Hematopoietic multipotent progenitor cell (in vitro differentiated cells): ENCODE measurements around the gene OR2H1. TPM values are rescaled to one million over a fixed set of nuclear protein-coding genes. Genes with fewer than 3 reads are reported as not detected.
"Not testable (repeated sequence)": the region's sequence is repeated elsewhere in the genome, so short reads cannot be mapped to it uniquely, and the experiment has no call there.

Source experiments
- DNase-seq, 3 donors: peaks; one replicate each; pipeline ENCODE4 v3.0.0-alpha.2; 2011 to 2015; ENCODE audit warnings: low read depth in 2 of 3, low spot score in 2 of 3
- total RNA-seq: library from RNA; depleted of rRNA; stranded (reverse); fragments of >200 nt; gene quantifications from one replicate; pipeline ENCODE4 v1.2.3, GENCODE V29; 2012

The OR2H1 gene
- not detected for total RNA-seq

DNA sequence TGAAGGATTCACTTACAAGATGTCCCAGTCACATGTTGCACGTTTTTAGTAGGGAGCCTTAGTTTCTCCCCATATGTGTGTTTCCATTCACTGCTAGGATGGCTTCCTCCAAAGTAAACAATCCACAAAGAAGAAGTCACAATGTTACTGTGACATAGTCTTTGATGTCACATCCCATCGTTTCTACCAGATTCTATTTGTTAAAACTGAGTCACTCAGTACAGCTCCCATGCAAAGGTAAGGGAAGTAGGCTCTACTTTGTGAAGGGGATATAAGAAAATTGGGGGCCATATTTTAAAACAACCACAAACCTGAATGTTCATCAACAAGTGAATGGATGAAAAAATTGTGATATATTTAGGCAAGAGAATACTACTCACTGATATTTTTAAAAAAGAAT, at the start of gene OR2H1, which contains the start of gene OR11A1:
OR2H1 (plus strand) TSS at position 185 of the 400 bp plus-strand sequence. CDS start 4,615 bp downstream, outside the sequence.
OR11A1 (minus strand) TSS at position 101 of the 400 bp plus-strand sequence. CDS start 29,430 bp downstream, outside the sequence.
- DNase-seq: no peak

- DNase-seq: peak in 1 of 3 donors; percentile 10
Measured at GRCh38 chr6:29414588-29414987, 42.4 kb upstream of the OR2H1 start, which contains the start of gene OR12D1. Gene OR12D1 (plus strand): TSS chr6:29414928.

DNA sequence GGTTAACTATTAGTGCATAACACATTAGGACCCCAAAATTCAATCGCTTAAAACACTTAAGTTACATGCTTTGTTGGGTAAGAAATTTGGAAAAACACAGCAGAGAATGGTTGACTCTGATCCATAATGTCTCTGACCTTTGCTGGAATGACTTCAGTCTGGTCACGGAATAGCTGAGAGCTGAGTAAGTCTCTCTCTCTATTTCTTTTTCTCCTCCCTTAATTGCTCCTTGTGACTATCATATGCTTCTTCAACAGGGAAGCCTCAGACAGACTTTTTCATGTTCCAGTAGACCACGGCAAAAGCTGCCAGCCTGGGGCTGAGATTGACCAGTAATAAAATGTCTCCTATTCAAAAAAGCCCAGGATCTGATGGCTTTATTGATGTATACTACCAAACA, 37.4 kb upstream of the OR2H1 start:
- no peak for DNase-seq

- no peak for DNase-seq
Measured at GRCh38 chr6:29424168-29424567, 32.8 kb upstream of the OR2H1 start.

GRCh38 chr6:29424575-29424974, 32.4 kb upstream of the OR2H1 start:
- no peak for DNase-seq

- DNase-seq: no peak
Measured at GRCh38 chr6:29425075-29425474, 31.9 kb upstream of the OR2H1 start.

GRCh38 chr6:29426654-29427053, 30.3 kb upstream of the OR2H1 start:
- DNase-seq: no peak

- DNase-seq: peak in 2 of 3 donors; percentile 21 to 41
Measured at GRCh38 chr6:29436730-29437129, 20.2 kb upstream of the OR2H1 start.

DNA sequence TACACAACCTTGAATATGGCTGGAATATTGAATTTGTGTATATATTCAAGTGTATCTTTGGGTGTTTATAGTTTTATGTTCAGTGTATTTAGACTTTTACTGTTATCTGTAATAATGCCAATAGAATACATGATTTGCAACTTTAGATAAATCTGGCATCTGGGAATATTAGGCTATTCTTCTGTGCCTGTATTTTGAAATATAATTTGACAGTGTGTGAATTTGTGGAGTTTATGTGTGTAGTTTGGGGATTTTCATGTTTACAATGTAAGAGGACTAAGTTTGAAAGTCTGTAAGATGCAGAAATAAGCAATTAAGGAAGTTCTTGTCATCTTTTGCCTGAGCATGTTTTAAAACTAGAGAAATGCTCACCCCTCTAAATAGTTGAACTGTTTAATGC, 17.9 kb upstream of the OR2H1 start, which contains the start of gene OR10C1:
OR10C1 (plus strand) TSS at position 301 of the 400 bp plus-strand sequence. CDS start 710 bp downstream, outside the sequence.
- DNase-seq: no peak

DNA sequence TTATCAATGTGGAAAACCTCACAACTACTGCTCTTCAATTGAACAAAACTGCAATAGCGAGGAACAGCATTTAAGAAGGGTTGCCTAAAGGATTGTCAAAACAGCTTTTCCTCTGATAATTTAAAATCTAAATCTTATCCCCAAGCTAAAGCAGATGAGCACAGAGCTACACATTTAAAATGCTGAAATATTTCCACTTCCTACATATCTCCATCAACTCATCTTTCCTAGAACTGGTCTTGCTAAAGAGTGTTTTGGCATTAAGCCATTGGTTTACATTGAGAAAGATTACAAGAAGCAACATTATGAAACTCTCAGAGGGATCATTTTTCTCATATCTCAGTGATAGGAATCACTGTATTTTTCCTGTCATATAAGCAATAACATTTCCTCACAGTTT, 14.2 kb upstream of the OR2H1 start:
- DNase-seq: no peak

DNA sequence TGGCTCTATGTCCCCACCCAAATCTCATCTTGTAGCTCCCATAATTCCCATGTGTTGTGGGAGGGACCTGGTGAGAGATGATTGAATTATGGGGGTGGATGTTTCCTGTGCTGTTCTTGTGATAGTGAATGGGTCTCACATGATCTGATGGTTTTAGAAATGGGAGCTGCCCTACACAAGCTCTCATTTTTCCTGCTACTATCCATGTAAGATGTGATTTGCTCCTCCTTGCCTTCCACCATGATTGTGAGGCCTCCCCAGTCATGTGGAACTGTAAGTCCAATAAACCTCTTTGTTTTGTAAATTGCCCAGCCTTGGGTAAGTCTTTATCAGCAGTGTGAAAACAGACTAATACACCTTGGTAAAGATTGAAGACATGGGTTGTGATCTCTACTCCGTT, 12.9 kb upstream of the OR2H1 start:
- DNase-seq: not testable (repeated sequence)

DNA sequence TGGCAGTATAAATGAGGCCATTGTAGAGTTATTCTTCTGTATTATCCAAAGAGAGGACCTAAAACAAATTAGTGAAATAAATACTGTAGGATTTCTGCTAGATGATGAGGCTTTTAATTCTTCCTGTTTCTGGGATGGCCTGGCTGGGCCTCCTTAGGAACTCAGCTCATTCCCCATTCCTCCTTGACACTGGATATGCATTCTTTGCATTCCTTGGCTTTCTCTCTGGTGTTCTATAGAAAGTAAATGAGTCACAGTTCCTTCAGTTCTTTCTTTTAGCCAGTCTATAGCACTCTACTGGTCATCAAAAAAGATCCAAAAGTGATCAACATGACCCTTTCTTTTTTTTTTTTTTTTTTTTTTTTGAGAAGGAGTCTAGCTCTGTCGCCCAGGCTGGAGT, 9.3 kb upstream of the OR2H1 start:
- DNase-seq: no peak

- no peak for DNase-seq
Measured at GRCh38 chr6:29451471-29452193, 5.3 kb upstream of the OR2H1 start.

DNA sequence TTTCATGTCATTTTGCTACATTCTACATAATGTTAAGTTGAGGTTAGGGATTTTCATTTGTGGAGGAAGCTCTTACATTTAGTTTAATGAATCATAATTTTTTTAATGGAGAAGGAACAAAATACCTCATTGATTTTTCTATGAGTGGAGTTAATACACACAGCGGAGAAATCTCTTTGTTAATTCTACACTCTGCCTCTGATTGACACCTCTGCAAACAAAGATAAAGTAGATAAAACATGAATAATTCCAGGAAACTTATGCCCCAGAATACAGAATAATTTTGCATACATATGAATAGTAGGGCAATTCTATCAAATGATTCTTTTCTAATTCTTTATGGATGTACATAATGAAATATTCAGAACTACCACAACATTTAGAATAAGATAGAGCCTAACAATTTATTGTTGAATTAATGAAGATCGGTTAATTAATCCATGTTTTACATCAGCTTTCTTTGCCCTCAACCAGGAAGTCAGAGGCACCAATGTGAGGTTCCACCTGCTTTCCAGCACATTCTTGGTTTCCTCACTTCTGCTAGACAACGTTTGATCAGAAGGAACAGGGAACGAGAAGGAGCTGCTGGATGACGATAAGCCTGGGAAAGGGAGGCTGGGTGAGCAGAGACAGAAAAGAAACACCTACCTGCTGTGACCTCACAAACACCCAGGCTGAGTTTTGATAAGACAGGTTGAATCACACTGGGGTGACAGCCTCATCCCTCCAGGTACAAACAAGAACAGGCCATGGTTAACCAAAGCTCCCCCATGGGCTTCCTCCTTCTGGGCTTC, 4.3 kb downstream of the OR2H1 start:
- no peak for DNase-seq

GRCh38 chr6:29462022-29462421, 5.1 kb downstream of the OR2H1 start:
- no peak for DNase-seq

- DNase-seq: no peak
Measured at GRCh38 chr6:29465279-29465678, 8.3 kb downstream of the OR2H1 start.

- no peak for DNase-seq
Measured at GRCh38 chr6:29465801-29466200, 8.8 kb downstream of the OR2H1 start.

GRCh38 chr6:29466241-29466640, 9.3 kb downstream of the OR2H1 start:
- DNase-seq: no peak

DNA sequence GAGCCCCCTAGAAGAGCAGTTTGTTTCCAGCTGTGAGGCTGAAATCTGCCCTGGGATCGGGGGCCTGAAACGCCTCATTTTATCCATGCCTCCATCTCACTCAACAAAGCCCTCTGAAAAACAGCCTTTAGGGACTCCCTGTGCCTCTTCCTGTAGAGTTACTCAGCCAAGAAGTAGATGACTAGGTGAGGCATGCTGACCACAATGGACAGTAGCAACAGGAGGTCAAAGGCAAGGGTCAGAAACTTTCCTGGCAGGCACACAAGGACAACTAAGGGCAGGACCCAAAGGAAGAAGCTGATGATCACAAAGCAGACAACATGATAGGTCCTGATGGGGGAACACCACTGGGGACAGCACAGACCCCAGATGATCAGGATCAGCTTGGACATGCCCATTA, 18.0 kb downstream of the OR2H1 start:
- DNase-seq: no peak

- no peak for DNase-seq
Measured at GRCh38 chr6:29477923-29478450, 21.0 kb downstream of the OR2H1 start.

DNA sequence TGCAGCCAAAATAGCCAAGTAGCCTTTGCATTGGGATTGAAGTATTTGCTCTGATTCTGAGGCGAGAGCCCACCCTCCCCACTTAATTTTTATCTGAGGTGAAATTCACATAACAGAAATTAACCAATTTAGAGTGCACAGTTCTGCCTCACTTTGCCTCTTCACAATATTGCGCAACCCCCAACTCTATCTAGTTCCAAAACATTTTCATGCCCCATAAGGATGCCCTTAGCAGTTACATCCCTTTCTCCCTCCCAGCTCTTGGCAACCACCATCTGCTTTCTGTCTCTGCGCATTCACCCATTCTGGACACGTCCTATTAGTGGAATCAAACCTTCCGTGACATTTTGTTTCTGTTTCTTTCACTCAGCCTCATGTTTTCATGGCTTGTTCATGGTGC, 21.8 kb downstream of the OR2H1 start:
- no peak for DNase-seq
